Dermis blood vessel endothelial cell (primary cell): Measurements from ENCODE around the gene LCE2C. TPM values are rescaled to one million over a fixed set of nuclear protein-coding genes. Genes with fewer than 3 reads are reported as not detected.

Source experiments
- total RNA-seq: library from RNA; depleted of rRNA; stranded (reverse); fragments of >200 nt; gene quantifications from 2 replicates; pipeline ENCODE4 v1.2.3, GENCODE V29; 2014

Gene LCE2C
- total RNA-seq, 1 donor from 2014 or later = not detected

Other genes starting within 250 kb of the LCE2C start
- not detected in 2 replicates for gene LCE5A, start 164.5 kb upstream of the LCE2C start, total RNA-seq
- gene CRCT1, start 160.8 kb upstream of the LCE2C start, total RNA-seq = not detected in 2 replicates
- not detected in 2 replicates for gene LCE3E, start 108.5 kb upstream of the LCE2C start, total RNA-seq
- gene LCE3D, start 94.8 kb upstream of the LCE2C start, total RNA-seq = not detected in 2 replicates
- not detected in 2 replicates for gene LCE3C, start 75.0 kb upstream of the LCE2C start, total RNA-seq
- gene LCE3B, start 61.5 kb upstream of the LCE2C start, total RNA-seq = not detected in 2 replicates
- not detected in 2 replicates for gene LCE3A, start 52.2 kb upstream of the LCE2C start, total RNA-seq
- not detected in 2 replicates for gene LCE2D, start 11.9 kb upstream of the LCE2C start, total RNA-seq
- not detected in 2 replicates for gene LCE2B, start 10.8 kb downstream of the LCE2C start, total RNA-seq
- gene LCE2A, start 23.1 kb downstream of the LCE2C start, total RNA-seq = not detected in 2 replicates
- not detected in 2 replicates for gene LCE4A, start 32.9 kb downstream of the LCE2C start, total RNA-seq
- not detected in 2 replicates for gene KPRP, start 82.7 kb downstream of the LCE2C start, total RNA-seq
- not detected in 2 replicates for gene LCE1F, start 99.9 kb downstream of the LCE2C start, total RNA-seq
- gene LCE1E, start 111.0 kb downstream of the LCE2C start, total RNA-seq = not detected in 2 replicates
- gene LCE1D, start 121.4 kb downstream of the LCE2C start, total RNA-seq = not detected in 2 replicates
- not detected in 2 replicates for gene LCE1C, start 131.4 kb downstream of the LCE2C start, total RNA-seq
- gene LCE1B, start 136.7 kb downstream of the LCE2C start, total RNA-seq = not detected in 2 replicates
- not detected in 2 replicates for gene LCE1A, start 152.2 kb downstream of the LCE2C start, total RNA-seq
- gene LCE6A, start 167.6 kb downstream of the LCE2C start, total RNA-seq = not detected in 2 replicates
- not detected in 2 replicates for gene LCE7A, start 184.7 kb downstream of the LCE2C start, total RNA-seq
- gene SMCP, start 203.0 kb downstream of the LCE2C start, total RNA-seq = not detected in 2 replicates
- not detected in 2 replicates for gene IVL, start 233.3 kb downstream of the LCE2C start, total RNA-seq